Measurements from ENCODE around the gene RNF121.

DNA sequence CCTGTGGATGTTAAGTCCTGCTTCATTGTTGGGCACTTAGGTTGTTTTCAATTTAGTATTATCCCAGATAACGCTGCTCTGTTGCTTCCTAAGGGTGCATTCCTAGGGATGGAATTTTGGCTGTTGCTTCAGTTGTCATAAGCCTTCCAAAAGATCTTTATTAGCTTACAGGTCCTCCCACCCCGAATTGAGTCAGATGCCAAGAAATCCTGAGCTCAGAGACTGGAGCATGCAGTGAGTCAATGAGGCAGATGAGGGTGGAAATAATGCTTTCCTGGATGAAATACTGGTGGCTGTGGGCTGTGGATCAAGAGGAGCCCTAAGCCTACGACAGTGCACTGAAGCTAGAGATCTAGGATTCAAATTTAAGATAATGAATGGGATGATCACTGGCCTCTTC lies 59.2 kb downstream of the RNF121 start:
- no peak for TF ChIP-seq ZFX (IDR thresholded peaks at IDR 0.05)
- TF ChIP-seq, protein P1, sequence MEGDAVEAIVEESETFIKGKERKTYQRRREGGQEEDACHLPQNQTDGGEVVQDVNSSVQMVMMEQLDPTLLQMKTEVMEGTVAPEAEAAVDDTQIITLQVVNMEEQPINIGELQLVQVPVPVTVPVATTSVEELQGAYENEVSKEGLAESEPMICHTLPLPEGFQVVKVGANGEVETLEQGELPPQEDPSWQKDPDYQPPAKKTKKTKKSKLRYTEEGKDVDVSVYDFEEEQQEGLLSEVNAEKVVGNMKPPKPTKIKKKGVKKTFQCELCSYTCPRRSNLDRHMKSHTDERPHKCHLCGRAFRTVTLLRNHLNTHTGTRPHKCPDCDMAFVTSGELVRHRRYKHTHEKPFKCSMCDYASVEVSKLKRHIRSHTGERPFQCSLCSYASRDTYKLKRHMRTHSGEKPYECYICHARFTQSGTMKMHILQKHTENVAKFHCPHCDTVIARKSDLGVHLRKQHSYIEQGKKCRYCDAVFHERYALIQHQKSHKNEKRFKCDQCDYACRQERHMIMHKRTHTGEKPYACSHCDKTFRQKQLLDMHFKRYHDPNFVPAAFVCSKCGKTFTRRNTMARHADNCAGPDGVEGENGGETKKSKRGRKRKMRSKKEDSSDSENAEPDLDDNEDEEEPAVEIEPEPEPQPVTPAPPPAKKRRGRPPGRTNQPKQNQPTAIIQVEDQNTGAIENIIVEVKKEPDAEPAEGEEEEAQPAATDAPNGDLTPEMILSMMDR (conservative IDR thresholded peaks at IDR 0.05): no peak

Data from C4-2B (cell line).